Panc1 (cell line): ENCODE results near the gene LTO1. TPM values are rescaled to one million over a fixed set of nuclear protein-coding genes. Genes with fewer than 3 reads are reported as not detected.

Experiments
- ATAC-seq: fragments of 200-7000 bp; cut with Tn5 transposase; 2 replicates; pipeline ENCODE4 v1.9.1; 2020; ENCODE audit warnings: mild to moderate bottlenecking, moderate library complexity
- BruUV-seq: library from RNA; stranded (reverse); fragments of 400-500 nt; replicated peaks from 2 replicates; lab custom pipeline; 2021; lab: Mats Ljungman, UMichigan
- CTCF ChIA-PET: fragments of 300-600 bp; sonication (Branson Sonifier 250); formaldehyde crosslinking; loops from one replicate; lab custom pipeline; 2022; ENCODE audit warnings: antibody characterized with exemption; lab: Charles Lee
- POLR2A ChIA-PET: fragments of 300-600 bp; sonication (Branson Sonifier 250); formaldehyde crosslinking; loops from one replicate; lab custom pipeline; 2022; ENCODE audit warnings: antibody characterized with exemption; lab: Charles Lee
- DNase-seq: peaks from one replicate; pipeline ENCODE4 v3.0.0-alpha.2; 2010; ENCODE audit warnings: low read depth, low spot score
- H3K27ac ChIP-seq: 2 replicates; pipeline ENCODE4 v1.5.1; 2011; ENCODE audit warnings: mild to moderate bottlenecking, low read length, inconsistent platforms
- H3K27me3 ChIP-seq: fragments of 200-500 bp; sonication (Bioruptor generic); 2 replicates; pipeline ENCODE4 v1.6.0; 2014; ENCODE audit warnings: low read length, inconsistent platforms; ENCODE audit not compliant: control insufficient read depth, insufficient read depth
- H3K36me3 ChIP-seq: fragments of 200-500 bp; sonication (Bioruptor generic); 2 replicates; pipeline ENCODE4 v1.5.1; 2014; ENCODE audit warnings: inconsistent platforms, mild to moderate bottlenecking, low read length, moderate library complexity; ENCODE audit not compliant: control insufficient read depth, insufficient read depth
- H3K4me1 ChIP-seq: 2 replicates; pipeline ENCODE4 v1.5.1; 2011; ENCODE audit warnings: inconsistent platforms, mild to moderate bottlenecking, low read length, moderate library complexity; ENCODE audit not compliant: control insufficient read depth, insufficient read depth
- H3K4me3 ChIP-seq, 2 experiments: 2 replicates each; pipeline ENCODE4 v1.5.1; 2011 to 2012; ENCODE audit warnings: low read depth in 2 of 2, low read length in 2 of 2, mild to moderate bottlenecking in 2 of 2, inconsistent platforms in 1 of 2, moderate library complexity in 1 of 2
- H3K9me3 ChIP-seq: fragments of 200-500 bp; sonication (Bioruptor generic); 2 replicates; pipeline ENCODE4 v1.5.1; 2014; ENCODE audit warnings: low read depth, mild to moderate bottlenecking, inconsistent platforms, low read length, moderate library complexity; ENCODE audit not compliant: control insufficient read depth, insufficient read depth
- POLR2AphosphoS5 ChIP-seq: IDR thresholded peaks from 2 replicates; pipeline ENCODE4 v1.6.1; 2012; ENCODE audit warnings: mild to moderate bottlenecking, low read depth, low read length, moderate library complexity
- SIN3A ChIP-seq: IDR thresholded peaks from 2 replicates; pipeline ENCODE4 v1.6.1; 2012; ENCODE audit warnings: low read depth, mild to moderate bottlenecking, low read length, moderate library complexity, borderline replicate concordance; ENCODE audit not compliant: insufficient read depth
- TCF7L2 ChIP-seq: IDR thresholded peaks from 2 replicates; pipeline ENCODE4 v1.6.1; 2011; ENCODE audit warnings: mild to moderate bottlenecking, low read depth, low read length, inconsistent platforms
- in situ Hi-C: cut with HindIII; loops from 2 replicates; pipeline ENCODE4 v1.10.0; 2016; ENCODE audit warnings: low sequenced_read_pairs, low pct_unique_long_range_greater_than_20kb
- intact Hi-C: fragments of 100-400 bp; cut with micrococcal nuclease; formaldehyde crosslinking; loops from one replicate; pipeline ENCODE4 v1.10.0; 2022; ENCODE audit not compliant: unreplicated experiment
- total RNA-seq: library from RNA; stranded (reverse); gene quantifications from one replicate; pipeline ENCODE4 v1.2.1, GENCODE V29; 2021; ENCODE audit not compliant: unreplicated experiment
- TF ChIP-seq, protein P1 (sequence below): fragments of 450-650 bp; IDR thresholded peaks from 2 replicates; pipeline ENCODE4 v1.5.1; 2017; ENCODE audit warnings: mild to moderate bottlenecking
- TF ChIP-seq, protein P2 (sequence below), 2 experiments: IDR thresholded peaks; 2 replicates each; pipeline ENCODE4 v1.6.1; 2011 to 2012; ENCODE audit warnings: low read depth in 2 of 2, control low read depth in 1 of 2, low read length in 1 of 2, mild to moderate bottlenecking in 1 of 2, moderate library complexity in 1 of 2; ENCODE audit not compliant: insufficient read depth in 1 of 2

LTO1 gene
- total RNA-seq, 1 experiment from 2014 or later = 28.7 TPM

DNA sequence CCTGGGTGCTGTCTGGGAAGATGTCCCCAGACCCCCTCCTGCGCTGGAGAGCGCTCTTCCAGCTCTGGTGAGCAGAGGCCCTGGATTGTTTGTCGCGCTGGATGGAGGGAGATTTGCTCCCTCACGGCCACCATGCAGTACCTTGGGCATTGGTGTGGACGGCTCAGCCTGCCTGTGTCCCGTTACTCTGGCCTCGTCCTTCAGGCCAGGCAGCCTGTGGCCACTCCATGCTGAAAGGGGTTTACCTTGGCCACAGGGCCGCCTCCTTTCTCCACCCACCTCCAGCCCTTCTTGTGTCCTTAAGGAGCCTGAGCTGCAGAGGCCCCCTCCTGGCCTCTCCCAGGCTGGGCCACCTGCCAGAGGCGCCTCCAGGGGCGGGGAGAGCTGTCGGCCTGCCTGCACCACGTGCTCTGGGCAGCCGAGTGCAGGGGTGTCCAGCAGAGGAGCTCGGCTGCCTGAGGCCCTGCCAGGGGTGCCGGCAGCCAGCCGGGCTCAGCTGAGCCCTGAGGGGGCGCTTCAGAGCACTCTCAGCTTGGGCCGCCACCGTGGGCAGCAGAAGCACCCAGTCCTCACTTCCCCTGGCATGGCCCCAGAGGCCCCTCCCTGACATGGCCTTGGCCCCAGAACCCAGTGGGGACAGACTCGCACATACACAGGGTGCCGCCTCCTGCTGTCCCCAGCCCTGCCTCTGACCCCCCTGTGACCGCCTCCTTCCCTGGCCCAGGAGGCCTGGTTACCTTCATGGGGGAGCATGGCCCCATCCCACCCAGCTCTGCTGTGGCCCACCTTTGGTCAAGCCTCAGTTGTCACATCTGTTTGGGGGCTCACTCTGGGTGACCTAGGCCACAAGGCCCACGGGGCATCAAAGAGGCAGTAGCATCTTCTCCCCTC lies 30.8 kb downstream of the LTO1 start:
- BruUV-seq = no TSS peak
- Histone ChIP-seq H3K27me3 (no peaks in the 10 kb centered on the region), H3K4me1 (peaks cover 31% of the 10 kb centered on the region), H3K4me3 (peak overlapping the region; percentile 80 to 93), H3K36me3 (peaks cover 17% of the 10 kb centered on the region; the same call in 1 of the 2 replicates), H3K27ac (peak overlapping the region; percentile 73), H3K9me3 (no peaks in the 10 kb centered on the region)
- DNase-seq = no peak
- CTCF ChIA-PET = interaction anchor here (0.7 kb wide), 2 partner anchors 26 to 543 kb away, joined by 3 to 4 read pairs; no protein-coding TSS in a partner anchor
- 0 out of 2 replicates have a peak, but pooled peaks have one; percentile 1 for ATAC-seq
- POLR2A ChIA-PET = no interaction called here
- intact Hi-C loops (loop anchor here (5.0 kb wide), 2 partner anchors 267 to 517 kb away; no protein-coding TSS in a partner anchor), in situ Hi-C loops (no loop called here)
- no peak for TF ChIP-seq SIN3A
- TF ChIP-seq POLR2AphosphoS5 = no peak
- no peak for TF ChIP-seq TCF7L2
- TF ChIP-seq, protein P1, sequence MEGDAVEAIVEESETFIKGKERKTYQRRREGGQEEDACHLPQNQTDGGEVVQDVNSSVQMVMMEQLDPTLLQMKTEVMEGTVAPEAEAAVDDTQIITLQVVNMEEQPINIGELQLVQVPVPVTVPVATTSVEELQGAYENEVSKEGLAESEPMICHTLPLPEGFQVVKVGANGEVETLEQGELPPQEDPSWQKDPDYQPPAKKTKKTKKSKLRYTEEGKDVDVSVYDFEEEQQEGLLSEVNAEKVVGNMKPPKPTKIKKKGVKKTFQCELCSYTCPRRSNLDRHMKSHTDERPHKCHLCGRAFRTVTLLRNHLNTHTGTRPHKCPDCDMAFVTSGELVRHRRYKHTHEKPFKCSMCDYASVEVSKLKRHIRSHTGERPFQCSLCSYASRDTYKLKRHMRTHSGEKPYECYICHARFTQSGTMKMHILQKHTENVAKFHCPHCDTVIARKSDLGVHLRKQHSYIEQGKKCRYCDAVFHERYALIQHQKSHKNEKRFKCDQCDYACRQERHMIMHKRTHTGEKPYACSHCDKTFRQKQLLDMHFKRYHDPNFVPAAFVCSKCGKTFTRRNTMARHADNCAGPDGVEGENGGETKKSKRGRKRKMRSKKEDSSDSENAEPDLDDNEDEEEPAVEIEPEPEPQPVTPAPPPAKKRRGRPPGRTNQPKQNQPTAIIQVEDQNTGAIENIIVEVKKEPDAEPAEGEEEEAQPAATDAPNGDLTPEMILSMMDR = no peak; the same call in 1 of the 2 replicates

DNA sequence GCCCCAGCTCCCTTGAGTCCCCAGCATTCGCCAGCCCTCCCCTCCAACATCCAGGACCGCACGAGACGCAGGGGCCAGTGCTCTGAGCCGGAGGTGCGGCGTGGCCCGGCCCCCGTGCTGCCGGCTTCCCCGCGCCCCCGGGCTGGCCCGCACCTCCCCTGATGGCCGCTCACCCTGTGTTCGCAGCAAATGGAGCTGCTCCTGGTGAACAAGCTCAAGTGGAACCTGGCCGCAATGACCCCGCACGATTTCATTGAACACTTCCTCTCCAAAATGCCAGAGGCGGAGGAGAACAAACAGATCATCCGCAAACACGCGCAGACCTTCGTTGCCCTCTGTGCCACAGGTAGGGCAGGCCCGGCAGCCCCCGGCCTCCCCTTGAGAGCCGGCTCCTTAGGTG lies 31.5 kb downstream of the LTO1 start:
- no TSS peak for BruUV-seq
- POLR2A ChIA-PET = interaction anchor here (1.0 kb wide), 1 partner anchor 345 kb away, joined by 5 read pairs; no protein-coding TSS in a partner anchor
- H3K27ac ChIP-seq = peak overlapping the region; percentile 73
- CTCF ChIA-PET = interaction anchor here (1.0 kb wide), 1 partner anchor 542 kb away, joined by 6 read pairs; no protein-coding TSS in a partner anchor
- in situ Hi-C loops (no loop called here), intact Hi-C loops (loop anchor here (1.0 to 5.0 kb wide), 4 partner anchors 266 to 541 kb away; no protein-coding TSS in a partner anchor)
- peaks cover 12% of the 10 kb centered on the region; the same call in 1 of the 2 replicates for H3K36me3 ChIP-seq
- DNase-seq = no peak
- TF ChIP-seq, protein P1 = 0 out of 2 replicates have a peak, but pooled peaks have one; percentile 18
- TF ChIP-seq, protein P2, sequence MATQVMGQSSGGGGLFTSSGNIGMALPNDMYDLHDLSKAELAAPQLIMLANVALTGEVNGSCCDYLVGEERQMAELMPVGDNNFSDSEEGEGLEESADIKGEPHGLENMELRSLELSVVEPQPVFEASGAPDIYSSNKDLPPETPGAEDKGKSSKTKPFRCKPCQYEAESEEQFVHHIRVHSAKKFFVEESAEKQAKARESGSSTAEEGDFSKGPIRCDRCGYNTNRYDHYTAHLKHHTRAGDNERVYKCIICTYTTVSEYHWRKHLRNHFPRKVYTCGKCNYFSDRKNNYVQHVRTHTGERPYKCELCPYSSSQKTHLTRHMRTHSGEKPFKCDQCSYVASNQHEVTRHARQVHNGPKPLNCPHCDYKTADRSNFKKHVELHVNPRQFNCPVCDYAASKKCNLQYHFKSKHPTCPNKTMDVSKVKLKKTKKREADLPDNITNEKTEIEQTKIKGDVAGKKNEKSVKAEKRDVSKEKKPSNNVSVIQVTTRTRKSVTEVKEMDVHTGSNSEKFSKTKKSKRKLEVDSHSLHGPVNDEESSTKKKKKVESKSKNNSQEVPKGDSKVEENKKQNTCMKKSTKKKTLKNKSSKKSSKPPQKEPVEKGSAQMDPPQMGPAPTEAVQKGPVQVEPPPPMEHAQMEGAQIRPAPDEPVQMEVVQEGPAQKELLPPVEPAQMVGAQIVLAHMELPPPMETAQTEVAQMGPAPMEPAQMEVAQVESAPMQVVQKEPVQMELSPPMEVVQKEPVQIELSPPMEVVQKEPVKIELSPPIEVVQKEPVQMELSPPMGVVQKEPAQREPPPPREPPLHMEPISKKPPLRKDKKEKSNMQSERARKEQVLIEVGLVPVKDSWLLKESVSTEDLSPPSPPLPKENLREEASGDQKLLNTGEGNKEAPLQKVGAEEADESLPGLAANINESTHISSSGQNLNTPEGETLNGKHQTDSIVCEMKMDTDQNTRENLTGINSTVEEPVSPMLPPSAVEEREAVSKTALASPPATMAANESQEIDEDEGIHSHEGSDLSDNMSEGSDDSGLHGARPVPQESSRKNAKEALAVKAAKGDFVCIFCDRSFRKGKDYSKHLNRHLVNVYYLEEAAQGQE (IDR thresholded peaks at IDR 0.05; ENCODE audit: insufficient read depth in 1 of 2, low read depth in 2 of 2, low read length in 1 of 2) = no peak
- TF ChIP-seq TCF7L2 (no peak; the same call in 1 of the 2 replicates), SIN3A (no peak), POLR2AphosphoS5 (peak; percentile 5; the same call in 1 of the 2 replicates)
- H3K4me3 ChIP-seq = peak overlapping the region; percentile 80 to 93
- no peaks in the 10 kb centered on the region for H3K27me3 ChIP-seq
- no peaks in the 10 kb centered on the region for H3K9me3 ChIP-seq
- peaks cover 33% of the 10 kb centered on the region for H3K4me1 ChIP-seq
- ATAC-seq = no peak
